Mesenchymal stem cell (in vitro differentiated cells and primary cell): Measurements from ENCODE around the gene TLCD2.

Experiments
- DNase-seq: peaks from one replicate; pipeline ENCODE4 v3.0.0-alpha.2; 2013
- H2AFZ ChIP-seq: one replicate; pipeline ENCODE4 v1.6.1; 2013; ENCODE audit warnings: low read depth, mild to moderate bottlenecking, control low read depth, inconsistent platforms, low read length, moderate library complexity
- H2AK5ac ChIP-seq: 2 replicates; pipeline ENCODE4 v1.6.1; 2013; ENCODE audit warnings: low read length, moderate library complexity, mild to moderate bottlenecking, inconsistent platforms; ENCODE audit not compliant: severe bottlenecking
- H2BK120ac ChIP-seq: one replicate; pipeline ENCODE4 v1.6.1; 2013; ENCODE audit warnings: low read depth, mild to moderate bottlenecking, inconsistent platforms, low read length, moderate library complexity
- H2BK12ac ChIP-seq, 2 experiments: one replicate each; pipeline ENCODE4 v1.6.1; 2013; ENCODE audit warnings: inconsistent platforms in 2 of 2, low read length in 2 of 2, mild to moderate bottlenecking in 2 of 2, moderate library complexity in 2 of 2, control low read depth in 1 of 2
- H2BK15ac ChIP-seq: one replicate; pipeline ENCODE4 v1.6.1; 2013; ENCODE audit warnings: mild to moderate bottlenecking, low read depth, inconsistent platforms; ENCODE audit not compliant: poor library complexity, severe bottlenecking
- H2BK5ac ChIP-seq: 2 replicates; pipeline ENCODE4 v1.6.1; 2013; ENCODE audit warnings: low read depth, mild to moderate bottlenecking, low read length, control low read depth, inconsistent platforms; ENCODE audit not compliant: poor library complexity, severe bottlenecking
- H3K14ac ChIP-seq, 2 experiments: one replicate each; pipeline ENCODE4 v1.6.1; 2013; ENCODE audit warnings: inconsistent platforms in 2 of 2, low read length in 2 of 2, control low read depth in 1 of 2, mild to moderate bottlenecking in 1 of 2, moderate library complexity in 1 of 2
- H3K18ac ChIP-seq, 2 experiments: one replicate each; pipeline ENCODE4 v1.6.1; 2013; ENCODE audit warnings: inconsistent platforms in 2 of 2, low read length in 2 of 2, control low read depth in 1 of 2, low read depth in 1 of 2, mild to moderate bottlenecking in 1 of 2
- H3K23ac ChIP-seq, 2 experiments: one replicate each; pipeline ENCODE4 v1.6.1; 2013; ENCODE audit warnings: inconsistent platforms in 2 of 2, low read length in 2 of 2, mild to moderate bottlenecking in 2 of 2, moderate library complexity in 2 of 2, control low read depth in 1 of 2
- H3K27ac ChIP-seq: 2 replicates; pipeline ENCODE4 v1.5.1; 2013; ENCODE audit warnings: mild to moderate bottlenecking, moderate library complexity, low read length, control low read depth, inconsistent platforms; ENCODE audit not compliant: poor library complexity, severe bottlenecking
- H3K27me3 ChIP-seq, 2 experiments: 2 replicates each; pipeline versions ENCODE4 v1.6.1 to v1.7.0; 2013; ENCODE audit warnings: low read length in 2 of 2, mild to moderate bottlenecking in 2 of 2, moderate library complexity in 2 of 2, control low read depth in 1 of 2, inconsistent platforms in 1 of 2; ENCODE audit not compliant: control insufficient read depth in 1 of 2, insufficient read depth in 1 of 2
- H3K36me3 ChIP-seq, 2 experiments: 2 replicates each; pipeline versions ENCODE4 v1.6.1 to v1.7.0; 2013; ENCODE audit warnings: low read length in 2 of 2, control low read depth in 1 of 2, inconsistent platforms in 1 of 2, low read depth in 1 of 2, mild to moderate bottlenecking in 1 of 2; ENCODE audit not compliant: insufficient read depth in 2 of 2, control insufficient read depth in 1 of 2
- H3K4ac ChIP-seq, 2 experiments: one replicate each; pipeline ENCODE4 v1.6.1; 2013; ENCODE audit warnings: inconsistent platforms in 2 of 2, low read length in 2 of 2, mild to moderate bottlenecking in 2 of 2, moderate library complexity in 2 of 2, control low read depth in 1 of 2, low read depth in 1 of 2
- H3K4me1 ChIP-seq: 2 replicates; pipeline ENCODE4 v1.6.1; 2013; ENCODE audit warnings: low read depth, low read length, control low read depth; ENCODE audit not compliant: control insufficient read depth, insufficient read depth
- H3K4me2 ChIP-seq: 2 replicates; pipeline ENCODE4 v1.6.1; 2013; ENCODE audit warnings: low read length, mild to moderate bottlenecking, inconsistent platforms; ENCODE audit not compliant: poor library complexity, severe bottlenecking
- H3K4me3 ChIP-seq, 2 experiments: 2 replicates each; pipeline versions ENCODE4 v1.5.1 to v1.7.0; 2013; ENCODE audit warnings: low read length in 2 of 2, mild to moderate bottlenecking in 2 of 2, control low read depth in 1 of 2, low read depth in 1 of 2; ENCODE audit not compliant: insufficient read depth in 1 of 2
- H3K79me1 ChIP-seq: replicated peaks from 2 replicates; pipeline ENCODE4 v1.6.1; 2013; ENCODE audit warnings: mild to moderate bottlenecking, control low read depth, low read length, inconsistent platforms; ENCODE audit not compliant: poor library complexity, severe bottlenecking
- H3K9ac ChIP-seq: 2 replicates; pipeline ENCODE4 v1.7.0; 2013; ENCODE audit warnings: mild to moderate bottlenecking, low read length, moderate library complexity
- H3K9me3 ChIP-seq: 2 replicates; pipeline ENCODE4 v1.7.0; 2013; ENCODE audit warnings: mild to moderate bottlenecking, low read length; ENCODE audit not compliant: control insufficient read depth
- H4K8ac ChIP-seq: one replicate; pipeline ENCODE4 v1.6.1; 2013; ENCODE audit warnings: inconsistent platforms, mild to moderate bottlenecking, low read length, moderate library complexity
- H4K91ac ChIP-seq: one replicate; pipeline ENCODE4 v1.6.1; 2013; ENCODE audit warnings: mild to moderate bottlenecking, low read length, inconsistent platforms
- WGBS: methylation state at CpG from one replicate; pipeline ENCODE4 v1.1.7; 2013; ENCODE audit warnings: mixed read lengths; 5-methylcytosine and 5-hydroxymethylcytosine counted together

TLCD2 gene

GRCh38 chr17:1718362-1719165, 8.4 kb upstream of the TLCD2 start:
- H3K9ac ChIP-seq: peak overlapping the region; percentile 34
- H2BK12ac ChIP-seq: peak overlapping the region; percentile 60 to 100
- peak overlapping the region; percentile 87 for H4K8ac ChIP-seq
- no peaks in the 10 kb centered on the region for H3K27me3 ChIP-seq
- H3K4me1 ChIP-seq: peaks cover 17% of the 10 kb centered on the region
- H3K9me3 ChIP-seq: no peaks in the 10 kb centered on the region
- 92% methylated on average over 18 of the region's 19 CpGs for WGBS
- H3K23ac ChIP-seq: no peak overlapping the region
- peaks cover 5% of the 10 kb centered on the region for H3K79me1 ChIP-seq
- H3K4me3 ChIP-seq: no peak overlapping the region
- peak overlapping the region; percentile 99 for H2BK15ac ChIP-seq
- peaks cover 7 to 13% of the 10 kb centered on the region in 2 experiments for H3K36me3 ChIP-seq
- no peak overlapping the region for H3K4me2 ChIP-seq
- H2BK120ac ChIP-seq: peak overlapping the region; percentile 86
- no peak overlapping the region for H2BK5ac ChIP-seq
- peak overlapping the region; percentile 76 for H2AK5ac ChIP-seq
- no peak for DNase-seq
- no peak overlapping the region for H2AFZ ChIP-seq
- peak overlapping the region; percentile 96 for H4K91ac ChIP-seq
- H3K4ac ChIP-seq: peak overlapping the region; percentile 10 to 97
- H3K14ac ChIP-seq: no peak overlapping the region
- H3K18ac ChIP-seq: peak overlapping the region; percentile 69 to 96
- peak overlapping the region; percentile 24 for H3K27ac ChIP-seq

GRCh38 chr17:1716912-1717695, 6.9 kb upstream of the TLCD2 start:
- no peaks in the 10 kb centered on the region for H3K9me3 ChIP-seq
- peak overlapping the region; percentile 73 for H2AK5ac ChIP-seq
- H3K27ac ChIP-seq: peak overlapping the region; percentile 98
- H4K8ac ChIP-seq: peak overlapping the region; percentile 64
- 0% methylated on average over 4 of the region's 13 CpGs for WGBS
- H3K4me2 ChIP-seq: peak overlapping the region; percentile 74
- H3K79me1 ChIP-seq: peaks cover 5% of the 10 kb centered on the region
- no peaks in the 10 kb centered on the region for H3K27me3 ChIP-seq
- peak overlapping the region; percentile 49 to 60 for H2BK12ac ChIP-seq
- H2AFZ ChIP-seq: no peak overlapping the region
- H3K14ac ChIP-seq: no peak overlapping the region
- peak overlapping the region; percentile 94 for H2BK120ac ChIP-seq
- peak overlapping the region; percentile 97 for H3K9ac ChIP-seq
- peak overlapping the region in 1 of 2 experiments; percentile 4 for H3K23ac ChIP-seq
- H3K36me3 ChIP-seq: peaks cover 22 to 27% of the 10 kb centered on the region in 2 experiments
- H4K91ac ChIP-seq: peak overlapping the region; percentile 93
- H3K4me3 ChIP-seq: peak overlapping the region; percentile 63 to 80
- peak overlapping the region; percentile 96 for H2BK5ac ChIP-seq
- peak overlapping the region; percentile 54 to 99 for H3K4ac ChIP-seq
- DNase-seq: peak; percentile 100
- peak overlapping the region; percentile 30 for H2BK15ac ChIP-seq
- H3K18ac ChIP-seq: peak overlapping the region; percentile 89 to 96
- peaks cover 27% of the 10 kb centered on the region for H3K4me1 ChIP-seq

GRCh38 chr17:1716076-1716911, 6.1 kb upstream of the TLCD2 start:
- under 1% methylated on average over 55 of the region's 70 CpGs for WGBS
- Histone ChIP-seq H2AK5ac (peak overlapping the region; percentile 73), H3K27me3 (no peaks in the 10 kb centered on the region), H4K8ac (peak overlapping the region; percentile 64), H3K27ac (peak overlapping the region; percentile 98), H3K18ac (peak overlapping the region; percentile 89 to 99), H2BK12ac (peak overlapping the region; percentile 7 to 49), H3K4me3 (peak overlapping the region; percentile 85 to 92), H3K9me3 (no peaks in the 10 kb centered on the region), H3K4me2 (peak overlapping the region; percentile 54), H2AFZ (peak overlapping the region; percentile 18), H2BK120ac (peak overlapping the region; percentile 98), H3K23ac (peak overlapping the region; percentile 4 to 83), H3K36me3 (peaks cover 28 to 30% of the 10 kb centered on the region in 2 experiments), H4K91ac (peak overlapping the region; percentile 87), H3K4me1 (peaks cover 27% of the 10 kb centered on the region), H3K9ac (peak overlapping the region; percentile 97), H2BK5ac (peak overlapping the region; percentile 96), H3K79me1 (peaks cover 5% of the 10 kb centered on the region), H3K14ac (peak overlapping the region in 1 of 2 experiments; percentile 98), H3K4ac (peak overlapping the region; percentile 54 to 99), H2BK15ac (peak overlapping the region; percentile 92)
- DNase-seq: peak; percentile 100
